NCI-H524 (cell line): Measurements from ENCODE around the gene CRKL.
"Not testable (repeated sequence)": the region's sequence is repeated elsewhere in the genome, so short reads cannot be mapped to it uniquely, and the experiment has no call there.

Experiments used
- DNase-seq, 2 experiments: peaks; one replicate each; lab custom pipeline; 2025; lab: John Stamatoyannopoulos, UW

The CRKL gene

GRCh38 chr22:20901093-20902033 is 15.8 kb upstream of the CRKL start:
- DNase-seq: not testable (repeated sequence)

- DNase-seq: no peak
Observed at GRCh38 chr22:20903093-20903492, 14.1 kb upstream of the CRKL start.

- DNase-seq: no peak
Observed at GRCh38 chr22:20904008-20904979, 12.9 kb upstream of the CRKL start.

- peak in 1 of 2 experiments; percentile 52 for DNase-seq
Observed at GRCh38 chr22:20904980-20905355, 12.2 kb upstream of the CRKL start.

- peak; percentile 27 to 64 for DNase-seq
Observed at GRCh38 chr22:20905415-20906386, 11.5 kb upstream of the CRKL start.

GRCh38 chr22:20906387-20906767 is 10.8 kb upstream of the CRKL start:
- no peak for DNase-seq

GRCh38 chr22:20908717-20909116 is 8.5 kb upstream of the CRKL start:
- DNase-seq: not testable (repeated sequence)

GRCh38 chr22:20909543-20910303 is 7.5 kb upstream of the CRKL start:
- DNase-seq: no peak

- DNase-seq: no peak
Observed at GRCh38 chr22:20912494-20912893, 4.7 kb upstream of the CRKL start.

GRCh38 chr22:20918663-20919218 is 1.5 kb downstream of the CRKL start:
- DNase-seq: peak in 1 of 2 experiments; percentile 22

GRCh38 chr22:20919718-20920117 is 2.5 kb downstream of the CRKL start:
- no peak for DNase-seq

GRCh38 chr22:20920881-20921203 is 3.6 kb downstream of the CRKL start:
- no peak for DNase-seq

GRCh38 chr22:20922141-20922751 is 5.0 kb downstream of the CRKL start:
- no peak for DNase-seq

GRCh38 chr22:20926243-20926642 is 9.0 kb downstream of the CRKL start:
- DNase-seq: no peak

- DNase-seq: no peak
Observed at GRCh38 chr22:20927940-20928572, 10.8 kb downstream of the CRKL start.

- DNase-seq: no peak
Observed at GRCh38 chr22:20928573-20928967, 11.4 kb downstream of the CRKL start.

GRCh38 chr22:20930004-20930403 is 12.8 kb downstream of the CRKL start:
- no peak for DNase-seq

- DNase-seq: not testable (repeated sequence)
Observed at GRCh38 chr22:20930435-20930834, 13.2 kb downstream of the CRKL start.

- no peak for DNase-seq
Observed at GRCh38 chr22:20931126-20931654, 14.0 kb downstream of the CRKL start.
